HG03039 (cell line): ENCODE data around the gene RAE1.
"Not testable (repeated sequence)": the region's sequence is repeated elsewhere in the genome, so short reads cannot be mapped to it uniquely, and the experiment has no call there.

ENCODE experiments used
- ATAC-seq: cut with Tn5 transposase; IDR thresholded peaks from one replicate; pipeline ENCODE4 v1.9.1; 2021; ENCODE audit warnings: mild to moderate bottlenecking, moderate library complexity; ENCODE audit not compliant: unreplicated experiment

RAE1 gene

GRCh38 chr20:57326667-57327455 is 24.2 kb upstream of the RAE1 start:
- no peak for ATAC-seq

GRCh38 chr20:57327820-57328219 is 23.2 kb upstream of the RAE1 start:
- no peak for ATAC-seq

GRCh38 chr20:57329608-57330221 is 21.3 kb upstream of the RAE1 start, which contains the start of gene SPO11:
Gene SPO11, plus strand, starts transcription at chr20:57329803. Its CDS starts 65 bp downstream, at chr20:57329868.
- no peak for ATAC-seq

GRCh38 chr20:57330998-57331397 is 20.1 kb upstream of the RAE1 start:
- no peak for ATAC-seq

- no peak for ATAC-seq
Observed at GRCh38 chr20:57332105-57333089, 18.7 kb upstream of the RAE1 start.

GRCh38 chr20:57335392-57335791 is 15.7 kb upstream of the RAE1 start:
- no peak for ATAC-seq

- no peak for ATAC-seq
Observed at GRCh38 chr20:57341663-57342062, 9.4 kb upstream of the RAE1 start.

GRCh38 chr20:57342829-57343228 is 8.2 kb upstream of the RAE1 start:
- no peak for ATAC-seq

- no peak for ATAC-seq
Observed at GRCh38 chr20:57346477-57346876, 4.6 kb upstream of the RAE1 start.

GRCh38 chr20:57347393-57347792 is 3.7 kb upstream of the RAE1 start:
- ATAC-seq: no peak

- not testable (repeated sequence) for ATAC-seq
Observed at GRCh38 chr20:57348200-57348921, 2.7 kb upstream of the RAE1 start.

- ATAC-seq: not testable (repeated sequence)
Observed at GRCh38 chr20:57348922-57349574, 2.0 kb upstream of the RAE1 start.

- no peak for ATAC-seq
Observed at GRCh38 chr20:57350081-57350710, 859 bp upstream of the RAE1 start.

GRCh38 chr20:57350726-57351041 is 371 bp upstream of the RAE1 start:
- not testable (repeated sequence) for ATAC-seq

- ATAC-seq: no peak
Observed at GRCh38 chr20:57352305-57352704, 1.2 kb downstream of the RAE1 start.

GRCh38 chr20:57353351-57353750 is 2.3 kb downstream of the RAE1 start:
- ATAC-seq: no peak

- no peak for ATAC-seq
Observed at GRCh38 chr20:57361517-57361916, 10.5 kb downstream of the RAE1 start.

GRCh38 chr20:57364451-57364850 is 13.4 kb downstream of the RAE1 start:
- ATAC-seq: no peak

GRCh38 chr20:57369596-57369995 is 18.5 kb downstream of the RAE1 start:
- no peak for ATAC-seq

- ATAC-seq: no peak
Observed at GRCh38 chr20:57370316-57370715, 19.3 kb downstream of the RAE1 start.
